SK-N-SH treated with all-trans-retinoic acid at 6 μM for 48 hours (cell line): ENCODE measurements around the gene TRAP1.

Experiments
- ARNTL ChIP-seq: fragments of 450-650 bp; formaldehyde crosslinking; IDR thresholded peaks from 2 replicates; pipeline ENCODE4 v1.5.0; 2020; ENCODE audit warnings: low read depth, mild to moderate bottlenecking, moderate library complexity, borderline replicate concordance
- GLIS3 ChIP-seq: fragments of 250-450 bp; sonication (Bioruptor Pico); IDR thresholded peaks from 2 replicates; pipeline ENCODE4 v1.5.0; 2020; ENCODE audit warnings: mild to moderate bottlenecking, moderate library complexity
- RARB ChIP-seq: fragments of 250-450 bp; sonication (Bioruptor Pico); IDR thresholded peaks from 2 replicates; pipeline ENCODE4 v1.8.0; 2021; ENCODE audit warnings: mild to moderate bottlenecking, moderate library complexity
- SNAI2 ChIP-seq: fragments of 250-450 bp; sonication (Bioruptor Pico); IDR thresholded peaks from 2 replicates; pipeline ENCODE4 v1.5.0; 2020; ENCODE audit warnings: mild to moderate bottlenecking, moderate library complexity
- TCF4 ChIP-seq: fragments of 250-450 bp; sonication (Bioruptor Pico); IDR thresholded peaks from 2 replicates; pipeline ENCODE4 v1.8.0; 2021; ENCODE audit warnings: mild to moderate bottlenecking, moderate library complexity, borderline replicate concordance
- TOX ChIP-seq: fragments of 250-450 bp; sonication (Bioruptor Pico); IDR thresholded peaks from 2 replicates; pipeline ENCODE4 v1.8.0; 2021; ENCODE audit warnings: mild to moderate bottlenecking, moderate library complexity, borderline replicate concordance
- ZFP3 ChIP-seq: fragments of 250-450 bp; sonication (Bioruptor Pico); IDR thresholded peaks from 2 replicates; pipeline ENCODE4 v1.5.0; 2020; ENCODE audit warnings: mild to moderate bottlenecking, moderate library complexity
- ZFP30 ChIP-seq: fragments of 450-650 bp; formaldehyde crosslinking; IDR thresholded peaks from 2 replicates; pipeline ENCODE4 v1.5.0; 2022; ENCODE audit warnings: mild to moderate bottlenecking, moderate library complexity
- ZNF565 ChIP-seq: fragments of 450-650 bp; formaldehyde crosslinking; conservative IDR thresholded peaks from 2 replicates; pipeline ENCODE4 v1.5.0; 2020; ENCODE audit warnings: low read depth, mild to moderate bottlenecking, moderate library complexity
- ZNF70 ChIP-seq: fragments of 450-650 bp; formaldehyde crosslinking; IDR thresholded peaks from 2 replicates; pipeline ENCODE4 v1.5.0; 2020; ENCODE audit warnings: mild to moderate bottlenecking, moderate library complexity
- ZNF8 ChIP-seq: fragments of 450-650 bp; formaldehyde crosslinking; IDR thresholded peaks from 2 replicates; pipeline ENCODE4 v1.5.0; 2020; ENCODE audit warnings: mild to moderate bottlenecking, moderate library complexity
- TF ChIP-seq, protein P1 (sequence below): fragments of 250-450 bp; sonication (Bioruptor Pico); IDR thresholded peaks from 2 replicates; pipeline ENCODE4 v1.5.1; 2020; ENCODE audit warnings: low read depth, mild to moderate bottlenecking, moderate library complexity
- TF ChIP-seq, protein P2 (sequence below): fragments of 250-450 bp; sonication (Bioruptor Pico); IDR thresholded peaks from 2 replicates; pipeline ENCODE4 v1.8.0; 2020; ENCODE audit warnings: mild to moderate bottlenecking, moderate library complexity, borderline replicate concordance
- TF ChIP-seq, protein P3 (sequence below): fragments of 250-450 bp; sonication (Bioruptor Pico); IDR thresholded peaks from 2 replicates; pipeline ENCODE4 v1.8.0; 2021; ENCODE audit warnings: low read depth, mild to moderate bottlenecking, moderate library complexity, borderline replicate concordance

DNA sequence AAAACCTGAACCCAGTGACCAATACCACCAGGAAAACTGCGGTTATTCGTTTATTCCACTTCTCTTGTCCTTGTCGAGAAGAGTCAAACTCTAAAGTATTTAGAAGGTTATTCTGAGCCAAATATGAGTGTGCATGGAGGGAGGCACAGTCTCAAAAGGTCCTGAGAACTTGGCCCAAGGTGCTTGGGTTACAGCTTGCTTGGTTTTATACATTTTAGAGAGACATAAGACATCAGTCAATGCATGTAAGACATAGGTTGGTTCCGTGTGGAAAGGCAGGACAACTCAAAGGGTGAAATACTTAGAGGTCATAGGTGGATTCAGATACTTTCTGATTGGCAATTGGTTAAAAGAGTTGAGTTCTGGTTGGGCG is 681 bp upstream of the TRAP1 start:
- TF ChIP-seq ZNF8 (CRISPR knock-in tag) (no peak), RARB (CRISPR knock-in tag) (no peak), TOX (CRISPR knock-in tag) (no peak), ZNF70 (CRISPR knock-in tag) (no peak), ZFP3 (no peak), ZFP30 (no peak), GLIS3 (CRISPR knock-in tag) (no peak), ZNF565 (CRISPR knock-in tag) (no peak), TCF4 (CRISPR knock-in tag) (no peak), ARNTL (CRISPR knock-in tag) (no peak), SNAI2 (CRISPR knock-in tag) (no peak)
- TF ChIP-seq, protein P1, sequence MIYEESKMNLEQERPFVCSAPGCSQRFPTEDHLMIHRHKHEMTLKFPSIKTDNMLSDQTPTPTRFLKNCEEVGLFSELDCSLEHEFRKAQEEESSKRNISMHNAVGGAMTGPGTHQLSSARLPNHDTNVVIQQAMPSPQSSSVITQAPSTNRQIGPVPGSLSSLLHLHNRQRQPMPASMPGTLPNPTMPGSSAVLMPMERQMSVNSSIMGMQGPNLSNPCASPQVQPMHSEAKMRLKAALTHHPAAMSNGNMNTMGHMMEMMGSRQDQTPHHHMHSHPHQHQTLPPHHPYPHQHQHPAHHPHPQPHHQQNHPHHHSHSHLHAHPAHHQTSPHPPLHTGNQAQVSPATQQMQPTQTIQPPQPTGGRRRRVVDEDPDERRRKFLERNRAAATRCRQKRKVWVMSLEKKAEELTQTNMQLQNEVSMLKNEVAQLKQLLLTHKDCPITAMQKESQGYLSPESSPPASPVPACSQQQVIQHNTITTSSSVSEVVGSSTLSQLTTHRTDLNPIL (CRISPR knock-in tag) = no peak
- TF ChIP-seq, protein P2, sequence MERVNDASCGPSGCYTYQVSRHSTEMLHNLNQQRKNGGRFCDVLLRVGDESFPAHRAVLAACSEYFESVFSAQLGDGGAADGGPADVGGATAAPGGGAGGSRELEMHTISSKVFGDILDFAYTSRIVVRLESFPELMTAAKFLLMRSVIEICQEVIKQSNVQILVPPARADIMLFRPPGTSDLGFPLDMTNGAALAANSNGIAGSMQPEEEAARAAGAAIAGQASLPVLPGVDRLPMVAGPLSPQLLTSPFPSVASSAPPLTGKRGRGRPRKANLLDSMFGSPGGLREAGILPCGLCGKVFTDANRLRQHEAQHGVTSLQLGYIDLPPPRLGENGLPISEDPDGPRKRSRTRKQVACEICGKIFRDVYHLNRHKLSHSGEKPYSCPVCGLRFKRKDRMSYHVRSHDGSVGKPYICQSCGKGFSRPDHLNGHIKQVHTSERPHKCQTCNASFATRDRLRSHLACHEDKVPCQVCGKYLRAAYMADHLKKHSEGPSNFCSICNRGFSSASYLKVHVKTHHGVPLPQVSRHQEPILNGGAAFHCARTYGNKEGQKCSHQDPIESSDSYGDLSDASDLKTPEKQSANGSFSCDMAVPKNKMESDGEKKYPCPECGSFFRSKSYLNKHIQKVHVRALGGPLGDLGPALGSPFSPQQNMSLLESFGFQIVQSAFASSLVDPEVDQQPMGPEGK (CRISPR knock-in tag) = no peak
- TF ChIP-seq, protein P3, sequence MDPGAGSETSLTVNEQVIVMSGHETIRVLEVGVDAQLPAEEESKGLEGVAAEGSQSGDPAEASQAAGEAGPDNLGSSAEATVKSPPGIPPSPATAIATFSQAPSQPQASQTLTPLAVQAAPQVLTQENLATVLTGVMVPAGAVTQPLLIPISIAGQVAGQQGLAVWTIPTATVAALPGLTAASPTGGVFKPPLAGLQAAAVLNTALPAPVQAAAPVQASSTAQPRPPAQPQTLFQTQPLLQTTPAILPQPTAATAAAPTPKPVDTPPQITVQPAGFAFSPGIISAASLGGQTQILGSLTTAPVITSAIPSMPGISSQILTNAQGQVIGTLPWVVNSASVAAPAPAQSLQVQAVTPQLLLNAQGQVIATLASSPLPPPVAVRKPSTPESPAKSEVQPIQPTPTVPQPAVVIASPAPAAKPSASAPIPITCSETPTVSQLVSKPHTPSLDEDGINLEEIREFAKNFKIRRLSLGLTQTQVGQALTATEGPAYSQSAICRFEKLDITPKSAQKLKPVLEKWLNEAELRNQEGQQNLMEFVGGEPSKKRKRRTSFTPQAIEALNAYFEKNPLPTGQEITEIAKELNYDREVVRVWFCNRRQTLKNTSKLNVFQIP (CRISPR knock-in tag) = no peak
